Endodermal cell (in vitro differentiated cells): ENCODE measurements around the gene ZIK1. TPM values are rescaled to one million over a fixed set of nuclear protein-coding genes. Genes with fewer than 3 reads are reported as not detected.

Source experiments
- DNase-seq: peaks from one replicate; pipeline ENCODE4 v3.0.0-alpha.2; 2017
- H3K27ac ChIP-seq: 2 replicates; pipeline ENCODE4 v1.5.1; 2013; ENCODE audit warnings: mild to moderate bottlenecking, low read depth, low read length, moderate library complexity
- H3K27me3 ChIP-seq: 2 replicates; pipeline ENCODE4 v1.6.1; 2013; ENCODE audit warnings: mild to moderate bottlenecking, low read length, moderate library complexity; ENCODE audit not compliant: insufficient read depth, control insufficient read depth, poor library complexity, severe bottlenecking
- H3K36me3 ChIP-seq: 2 replicates; pipeline ENCODE4 v1.7.0; 2013; ENCODE audit warnings: mild to moderate bottlenecking, low read length, moderate library complexity; ENCODE audit not compliant: control insufficient read depth, insufficient read depth
- H3K4me1 ChIP-seq: one replicate; pipeline ENCODE4 v1.7.0; 2013; ENCODE audit warnings: low read length; ENCODE audit not compliant: control insufficient read depth, insufficient read depth
- H3K4me3 ChIP-seq: 2 replicates; pipeline ENCODE4 v1.5.1; 2013; ENCODE audit warnings: mild to moderate bottlenecking, low read length, moderate library complexity
- H3K9ac ChIP-seq: 2 replicates; pipeline ENCODE4 v1.6.1; 2013; ENCODE audit warnings: mild to moderate bottlenecking, low read length, moderate library complexity; ENCODE audit not compliant: poor library complexity, severe bottlenecking; ENCODE audit errors: extremely low read depth
- H3K9me3 ChIP-seq: 2 replicates; pipeline ENCODE4 v1.6.1; 2013; ENCODE audit warnings: mild to moderate bottlenecking, low read length, moderate library complexity; ENCODE audit not compliant: control insufficient read depth
- H3K27ac Mint-ChIP-seq: 2 replicates; pipeline ENCODE4 v1.8.0; 2020; ENCODE audit warnings: mixed read lengths
- H3K27me3 Mint-ChIP-seq: 2 replicates; pipeline ENCODE4 v1.8.0; 2021; ENCODE audit warnings: mild to moderate bottlenecking, mixed read lengths; ENCODE audit not compliant: insufficient read depth
- H3K36me3 Mint-ChIP-seq: 2 replicates; pipeline ENCODE4 v1.8.0; 2020; ENCODE audit warnings: low read depth, mixed read lengths
- H3K4me1 Mint-ChIP-seq: 2 replicates; pipeline ENCODE4 v1.8.0; 2020; ENCODE audit warnings: mixed read lengths
- H3K4me3 Mint-ChIP-seq: 2 replicates; pipeline ENCODE4 v1.8.0; 2020; ENCODE audit warnings: mild to moderate bottlenecking, moderate library complexity, mixed read lengths
- H3K9me3 Mint-ChIP-seq: 2 replicates; pipeline ENCODE4 v1.8.0; 2020; ENCODE audit warnings: mild to moderate bottlenecking, mixed read lengths
- WGBS, 2 experiments: methylation state at CpG; one replicate each; pipeline versions ENCODE4 v1.1.5 to v1.1.7; 2013; ENCODE audit warnings: missing lambda C conversion rate in 2 of 2, mixed read lengths in 1 of 2; ENCODE audit not compliant: insufficient coverage in 1 of 2, insufficient read length in 1 of 2; 5-methylcytosine and 5-hydroxymethylcytosine counted together
- total RNA-seq, 2 donors: library from RNA; stranded (reverse); fragmentation: NEBNext Ultra II Directional in 1 of 2; extraction: Animal tissue kit (Norgen Biotek cat#: 25700) in 1 of 2; gene quantifications; 2 replicates in 1 of 2; 3 replicates in 1 of 2; pipeline ENCODE4 v1.2.1, GENCODE V29; 2021
- TF ChIP-seq, protein P1 (sequence below): fragments of 200-600 bp; sonication (generic); conservative IDR thresholded peaks from 2 replicates; pipeline ENCODE4 v1.5.0; 2021; ENCODE audit warnings: antibody characterized with exemption, mild to moderate bottlenecking

The ZIK1 gene
- total RNA-seq, 2 donors from 2014 or later: 15.8 to 25.7 TPM

DNA sequence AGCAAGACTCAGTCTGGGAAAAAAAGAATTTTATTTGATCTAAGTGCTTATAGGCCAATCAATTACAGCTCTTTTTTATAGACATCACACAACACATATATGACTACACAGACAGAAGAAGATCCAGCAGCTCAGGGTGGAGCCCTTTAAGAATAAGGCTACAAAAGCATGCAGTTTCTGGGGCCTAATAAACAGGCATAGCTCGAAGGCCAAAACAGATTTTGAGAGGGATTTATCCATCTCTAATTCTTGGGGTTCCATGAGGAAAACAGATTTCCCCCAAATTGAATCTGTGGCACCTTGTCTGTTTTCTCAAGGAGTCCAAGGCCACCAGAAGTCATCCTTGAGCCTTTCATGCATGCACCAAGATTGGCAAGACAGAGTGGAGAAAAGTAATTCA, 20.4 kb upstream of the ZIK1 start:
- Histone ChIP-seq H3K4me3 (no peak overlapping the region), H3K9me3 (peaks cover 88% of the 10 kb centered on the region), H3K36me3 (no peaks in the 10 kb centered on the region), H3K4me1 (no peaks in the 10 kb centered on the region), H3K27ac (no peak overlapping the region), H3K9ac (no peak overlapping the region), H3K27me3 (no peaks in the 10 kb centered on the region)
- Mint-ChIP-seq H3K9me3 (peaks cover 91% of the 10 kb centered on the region), H3K36me3 (peaks cover 5% of the 10 kb centered on the region), H3K27me3 (peaks cover 8% of the 10 kb centered on the region), H3K27ac (no peak overlapping the region), H3K4me3 (no peak overlapping the region), H3K4me1 (peaks cover 6% of the 10 kb centered on the region)
- 44 to 65% methylated on average over 1 of the region's 1 CpG for WGBS, 2 experiments
- TF ChIP-seq, protein P1, sequence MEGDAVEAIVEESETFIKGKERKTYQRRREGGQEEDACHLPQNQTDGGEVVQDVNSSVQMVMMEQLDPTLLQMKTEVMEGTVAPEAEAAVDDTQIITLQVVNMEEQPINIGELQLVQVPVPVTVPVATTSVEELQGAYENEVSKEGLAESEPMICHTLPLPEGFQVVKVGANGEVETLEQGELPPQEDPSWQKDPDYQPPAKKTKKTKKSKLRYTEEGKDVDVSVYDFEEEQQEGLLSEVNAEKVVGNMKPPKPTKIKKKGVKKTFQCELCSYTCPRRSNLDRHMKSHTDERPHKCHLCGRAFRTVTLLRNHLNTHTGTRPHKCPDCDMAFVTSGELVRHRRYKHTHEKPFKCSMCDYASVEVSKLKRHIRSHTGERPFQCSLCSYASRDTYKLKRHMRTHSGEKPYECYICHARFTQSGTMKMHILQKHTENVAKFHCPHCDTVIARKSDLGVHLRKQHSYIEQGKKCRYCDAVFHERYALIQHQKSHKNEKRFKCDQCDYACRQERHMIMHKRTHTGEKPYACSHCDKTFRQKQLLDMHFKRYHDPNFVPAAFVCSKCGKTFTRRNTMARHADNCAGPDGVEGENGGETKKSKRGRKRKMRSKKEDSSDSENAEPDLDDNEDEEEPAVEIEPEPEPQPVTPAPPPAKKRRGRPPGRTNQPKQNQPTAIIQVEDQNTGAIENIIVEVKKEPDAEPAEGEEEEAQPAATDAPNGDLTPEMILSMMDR: no peak
- DNase-seq: no peak

DNA sequence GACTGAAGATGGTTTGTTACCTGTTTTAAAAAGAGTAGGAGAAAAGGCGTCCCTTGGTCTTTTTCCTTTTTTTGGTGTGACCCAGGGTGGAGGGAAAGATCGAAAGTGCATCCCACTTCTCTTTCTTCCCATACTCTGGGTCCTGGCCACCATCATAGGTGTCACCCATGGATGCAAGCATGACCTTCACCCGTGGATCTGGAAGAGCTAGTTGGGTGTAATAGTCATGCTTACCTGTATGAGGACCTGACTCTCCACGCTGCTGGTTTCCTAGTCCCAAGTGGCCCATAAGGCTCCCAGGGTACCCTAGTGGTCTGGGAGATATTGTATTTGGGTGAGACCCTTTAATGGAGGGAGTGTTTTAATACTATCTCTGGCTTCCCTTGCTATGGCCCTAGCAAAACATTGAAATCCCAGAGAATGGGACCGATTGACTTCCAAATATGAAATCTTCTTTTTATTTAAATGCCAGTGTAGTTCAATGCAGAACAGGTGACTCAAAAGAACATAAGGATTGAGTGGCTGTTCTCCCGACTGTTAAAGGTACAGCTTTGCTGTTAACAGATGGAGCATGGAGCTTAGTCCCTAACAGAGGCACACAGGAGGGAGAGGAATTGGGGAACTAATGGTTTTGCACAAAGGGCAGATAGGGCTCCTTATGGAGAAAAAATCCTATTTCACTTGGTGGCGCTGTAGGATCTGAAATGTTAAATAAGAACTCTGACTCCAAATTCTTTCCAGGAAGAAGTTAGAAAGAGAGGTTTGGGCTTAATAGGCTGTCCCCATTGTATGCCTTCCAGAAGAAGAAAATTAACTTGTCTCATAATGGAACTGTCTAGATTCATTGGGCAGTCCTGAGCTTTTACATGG, 17.3 kb upstream of the ZIK1 start:
- Mint-ChIP-seq H3K27ac (no peak overlapping the region), H3K9me3 (peaks cover 99% of the 10 kb centered on the region), H3K27me3 (peaks cover 6% of the 10 kb centered on the region), H3K36me3 (peaks cover 21% of the 10 kb centered on the region), H3K4me3 (no peak overlapping the region), H3K4me1 (no peaks in the 10 kb centered on the region)
- DNase-seq: peak; percentile 44
- Histone ChIP-seq H3K4me1 (no peaks in the 10 kb centered on the region), H3K9me3 (peaks cover 100% of the 10 kb centered on the region), H3K9ac (no peak overlapping the region), H3K36me3 (peaks cover 9% of the 10 kb centered on the region), H3K27ac (no peak overlapping the region), H3K4me3 (peak overlapping the region; percentile 65), H3K27me3 (no peaks in the 10 kb centered on the region)
- 57 to 69% methylated on average over 3 to 7 of the region's 7 CpGs for WGBS, 2 experiments
- TF ChIP-seq, protein P1: no peak

DNA sequence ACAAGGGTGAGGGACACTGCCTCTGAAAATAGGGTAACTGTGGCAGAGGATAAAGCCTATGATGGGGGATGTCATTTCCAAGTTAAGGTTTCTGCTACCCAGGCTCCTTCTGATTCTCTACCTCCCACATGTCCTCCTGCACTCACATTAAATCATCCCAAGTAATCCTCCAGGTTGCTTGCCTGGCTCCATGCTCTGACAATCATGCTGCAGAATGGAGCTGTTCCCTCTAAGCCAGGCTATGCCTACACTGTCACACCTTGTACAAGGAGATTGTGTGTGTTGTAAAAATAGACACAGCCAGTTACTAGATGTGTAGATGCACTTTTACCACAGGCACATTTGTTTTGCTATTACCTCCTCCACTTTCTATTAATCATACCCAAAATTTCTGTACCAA, 13.2 kb upstream of the ZIK1 start:
- Mint-ChIP-seq H3K9me3 (peaks cover 100% of the 10 kb centered on the region), H3K4me3 (no peak overlapping the region), H3K36me3 (peaks cover 62% of the 10 kb centered on the region), H3K27me3 (peaks cover 4% of the 10 kb centered on the region), H3K27ac (no peak overlapping the region), H3K4me1 (no peaks in the 10 kb centered on the region)
- TF ChIP-seq, protein P1: no peak
- Histone ChIP-seq H3K27me3 (no peaks in the 10 kb centered on the region), H3K4me1 (no peaks in the 10 kb centered on the region), H3K27ac (no peak overlapping the region), H3K4me3 (no peak overlapping the region), H3K9me3 (peaks cover 100% of the 10 kb centered on the region), H3K36me3 (peaks cover 49% of the 10 kb centered on the region), H3K9ac (no peak overlapping the region)
- peak; percentile 2 for DNase-seq
